ENCODE data around the gene PLCL1. TPM values are rescaled to one million over a fixed set of nuclear protein-coding genes. Genes with fewer than 3 reads are reported as not detected.

Gene PLCL1
- total and polyA plus RNA-seq, 12 donors = 17.3 to 131 (median 102) TPM

DNA sequence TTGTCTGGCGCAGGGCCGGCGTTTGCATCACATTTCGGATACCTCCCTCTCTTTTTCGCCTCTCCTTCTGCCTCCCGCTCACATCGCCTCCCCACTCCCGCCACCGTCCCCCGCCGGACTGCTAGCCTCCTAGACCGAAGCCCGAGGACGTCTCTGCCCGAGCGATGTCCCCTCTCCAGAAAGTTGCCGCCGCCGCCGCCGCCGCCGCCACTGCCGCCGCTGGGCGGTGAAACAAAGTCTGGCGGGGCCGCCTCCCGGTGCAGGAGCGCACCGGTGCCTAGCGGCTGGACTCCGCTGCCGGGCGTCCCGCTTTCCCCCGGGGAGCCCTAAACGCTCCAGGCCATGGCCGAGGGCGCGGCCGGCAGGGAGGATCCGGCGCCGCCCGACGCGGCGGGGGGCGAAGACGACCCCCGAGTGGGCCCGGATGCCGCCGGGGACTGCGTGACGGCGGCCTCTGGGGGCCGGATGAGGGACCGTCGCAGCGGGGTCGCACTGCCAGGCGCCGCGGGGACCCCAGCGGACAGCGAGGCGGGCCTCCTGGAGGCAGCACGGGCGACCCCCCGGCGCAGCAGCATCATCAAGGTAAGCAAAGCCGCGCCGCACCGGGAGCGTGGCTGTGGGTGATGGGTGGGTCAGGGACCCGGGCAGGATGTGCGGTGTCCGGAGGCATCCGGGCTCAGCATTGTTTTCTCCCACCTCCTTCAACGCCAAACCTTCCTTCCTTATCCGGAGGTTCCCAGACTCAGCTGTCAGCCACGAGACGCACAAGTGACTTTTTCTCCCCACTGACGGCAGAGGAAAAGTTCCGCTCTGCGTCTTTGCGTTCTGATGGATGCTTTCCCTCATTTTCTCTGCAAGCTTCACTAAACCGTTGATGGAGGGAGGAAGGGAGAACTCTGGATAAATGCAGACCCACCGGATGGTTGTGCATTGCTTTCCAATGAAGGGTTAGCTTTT, 643 bp downstream of the PLCL1 start:
- TF ChIP-seq, protein P1, sequence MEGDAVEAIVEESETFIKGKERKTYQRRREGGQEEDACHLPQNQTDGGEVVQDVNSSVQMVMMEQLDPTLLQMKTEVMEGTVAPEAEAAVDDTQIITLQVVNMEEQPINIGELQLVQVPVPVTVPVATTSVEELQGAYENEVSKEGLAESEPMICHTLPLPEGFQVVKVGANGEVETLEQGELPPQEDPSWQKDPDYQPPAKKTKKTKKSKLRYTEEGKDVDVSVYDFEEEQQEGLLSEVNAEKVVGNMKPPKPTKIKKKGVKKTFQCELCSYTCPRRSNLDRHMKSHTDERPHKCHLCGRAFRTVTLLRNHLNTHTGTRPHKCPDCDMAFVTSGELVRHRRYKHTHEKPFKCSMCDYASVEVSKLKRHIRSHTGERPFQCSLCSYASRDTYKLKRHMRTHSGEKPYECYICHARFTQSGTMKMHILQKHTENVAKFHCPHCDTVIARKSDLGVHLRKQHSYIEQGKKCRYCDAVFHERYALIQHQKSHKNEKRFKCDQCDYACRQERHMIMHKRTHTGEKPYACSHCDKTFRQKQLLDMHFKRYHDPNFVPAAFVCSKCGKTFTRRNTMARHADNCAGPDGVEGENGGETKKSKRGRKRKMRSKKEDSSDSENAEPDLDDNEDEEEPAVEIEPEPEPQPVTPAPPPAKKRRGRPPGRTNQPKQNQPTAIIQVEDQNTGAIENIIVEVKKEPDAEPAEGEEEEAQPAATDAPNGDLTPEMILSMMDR (IDR thresholded peaks at IDR 0.05) = peak in 3 of 9 donors; percentile 7 to 11 (median 11)
- intact Hi-C loops (cut with DNase I) = loop anchor here in 9 of 10 donors (1.0 to 10.0 kb wide), 17 partner anchors 42 to 492 kb away; no protein-coding TSS in a partner anchor
- H3K4me1 ChIP-seq = peaks cover 0 to 49% (median 21%) of the 10 kb centered on the region in 9 donors
- ATAC-seq (peak in 6 of 8 donors; percentile 2 to 51 (median 19)), DNase-seq (peak; percentile 27 to 29)
- peak overlapping the region; percentile 63 to 88 (median 84) for H3K27ac ChIP-seq
- H3K4me3 ChIP-seq = peak overlapping the region; percentile 69 to 89 (median 84)
- no peaks in the 10 kb centered on the region for H3K36me3 ChIP-seq
- WGBS, 2 donors = 0 to 1% methylated on average over 92 of the region's 92 CpGs
- no peaks in the 10 kb centered on the region for H3K9me3 ChIP-seq
- H3K27me3 ChIP-seq = peaks cover 0 to 16% (median 0%) of the 10 kb centered on the region in 7 donors

DNA sequence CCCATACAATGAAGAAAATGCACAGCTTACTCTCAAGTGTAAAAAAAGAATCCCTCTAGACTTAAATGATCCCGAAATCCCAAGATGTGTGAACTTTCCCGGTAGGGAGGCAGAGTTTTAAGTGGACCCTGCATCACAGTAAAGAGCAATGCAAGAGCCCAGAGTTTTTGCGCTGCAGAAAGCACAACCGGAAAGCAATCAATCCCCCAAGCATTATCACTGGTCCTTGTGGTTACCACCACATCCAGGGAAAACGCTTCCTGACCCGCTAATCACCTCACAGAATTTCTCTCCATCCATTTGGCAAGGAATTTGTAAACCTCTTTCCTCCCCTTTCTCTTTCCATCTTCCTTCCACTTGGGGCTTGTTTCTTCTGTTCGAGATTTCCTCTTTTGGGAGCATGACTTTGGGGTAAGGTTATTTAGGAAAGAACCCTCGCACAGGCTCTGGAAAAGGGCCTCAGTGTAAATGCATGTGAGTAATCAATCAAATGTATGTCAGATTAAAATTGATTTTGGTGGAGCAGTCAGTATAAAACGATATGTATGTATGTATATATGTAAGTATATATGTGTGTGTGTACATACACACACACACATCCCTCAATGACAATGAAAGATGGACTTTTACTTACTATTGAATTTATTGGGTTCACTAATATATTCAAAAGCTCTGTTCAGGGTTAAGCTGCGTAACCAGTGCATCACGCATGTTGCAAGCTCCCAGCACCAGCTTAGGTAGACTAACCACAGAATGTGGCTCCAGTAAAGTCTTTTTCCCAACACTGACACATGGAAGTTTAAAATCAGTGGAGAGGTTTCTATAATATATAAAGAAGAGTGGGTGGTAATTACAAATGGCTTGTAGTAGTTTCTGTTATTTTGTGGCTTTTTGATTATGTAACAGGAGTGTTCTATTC, 1.6 kb downstream of the PLCL1 start:
- H3K9me3 ChIP-seq = no peaks in the 10 kb centered on the region
- H3K27ac ChIP-seq = peak overlapping the region in 9 of 10 donors; percentile 76 to 88 (median 84)
- no peak for DNase-seq
- WGBS, 2 donors = 24 to 29% methylated on average over 11 of the region's 11 CpGs
- H3K4me3 ChIP-seq = peak overlapping the region; percentile 69 to 89 (median 84)
- TF ChIP-seq, protein P1 (IDR thresholded peaks at IDR 0.05) = no peak
- intact Hi-C loops (cut with DNase I) = loop anchor here in 9 of 10 donors (2.0 to 10.0 kb wide), 14 partner anchors 41 to 489 kb away; no protein-coding TSS in a partner anchor
- H3K27me3 ChIP-seq = peaks cover 0 to 16% (median 0%) of the 10 kb centered on the region in 7 donors
- no peak for ATAC-seq
- H3K36me3 ChIP-seq = no peaks in the 10 kb centered on the region
- peaks cover 0 to 48% (median 24%) of the 10 kb centered on the region in 9 donors for H3K4me1 ChIP-seq

DNA sequence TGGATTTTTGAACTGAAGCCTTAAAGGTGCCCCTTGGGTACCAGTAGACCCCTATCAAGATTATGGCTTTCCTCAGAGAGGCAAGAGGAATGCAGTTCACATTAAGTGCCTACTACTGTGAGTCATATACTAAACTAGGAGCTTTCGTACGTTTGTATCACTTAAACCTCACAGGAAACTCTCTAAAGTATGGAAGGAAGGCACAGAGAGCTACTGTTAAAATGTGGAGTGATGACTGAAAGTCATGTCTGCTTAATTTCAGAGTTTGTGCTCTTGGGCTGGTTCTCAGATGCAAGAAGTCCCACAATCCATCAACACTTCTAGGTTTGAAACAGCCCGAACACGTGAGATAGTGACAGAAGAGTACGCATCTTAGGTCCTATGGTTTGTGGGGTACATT, 4.7 kb downstream of the PLCL1 start:
- TF ChIP-seq, protein P1 (IDR thresholded peaks at IDR 0.05) = no peak
- Histone ChIP-seq H3K27me3 (peaks cover 0 to 8% (median 0%) of the 10 kb centered on the region in 7 donors), H3K4me3 (peak overlapping the region in 6 of 10 donors; percentile 6 to 85 (median 79)), H3K27ac (peak overlapping the region in 9 of 10 donors; percentile 36 to 88 (median 75)), H3K9me3 (no peaks in the 10 kb centered on the region), H3K4me1 (peaks cover 0 to 30% (median 4%) of the 10 kb centered on the region in 9 donors), H3K36me3 (no peaks in the 10 kb centered on the region)
- intact Hi-C loops (cut with DNase I) = loop anchor here in 8 of 10 donors (2.0 to 10.0 kb wide), 11 partner anchors 26 to 318 kb away; no protein-coding TSS in a partner anchor
- DNase-seq = no peak
- 37 to 62% methylated on average over 5 of the region's 5 CpGs for WGBS, 2 donors
- peak in 6 of 8 donors; percentile 7 to 48 (median 37) for ATAC-seq
